Prostate gland (tissue), 2 donors: ENCODE measurements around the gene KEAP1.

Experiments used
- POLR2A ChIP-seq: fragments of 450-650 bp; IDR thresholded peaks from one replicate; pipeline ENCODE4 v1.6.1; 2016; ENCODE audit warnings: antibody characterized with exemption, mild to moderate bottlenecking
- POLR2AphosphoS5 ChIP-seq: sonication (generic); formaldehyde crosslinking; IDR thresholded peaks from one replicate; pipeline ENCODE4 v1.6.1; 2017; ENCODE audit warnings: antibody characterized with exemption
- TF ChIP-seq, protein P1 (sequence below), 4 experiments: fragments of 200-600 bp in 2 of 4; fragments of 450-650 bp in 2 of 4; sonication (generic) in 2 of 4; IDR thresholded peaks; 1 replicate in 3 of 4; 2 replicates in 1 of 4; pipeline ENCODE4 v1.5.1; 2016 to 2019; ENCODE audit warnings: antibody characterized with exemption in 4 of 4, mild to moderate bottlenecking in 2 of 4, moderate library complexity in 2 of 4

GRCh38 chr19:10500247-10500592 lies 2.9 kb downstream of the KEAP1 start:
- TF ChIP-seq, protein P1, sequence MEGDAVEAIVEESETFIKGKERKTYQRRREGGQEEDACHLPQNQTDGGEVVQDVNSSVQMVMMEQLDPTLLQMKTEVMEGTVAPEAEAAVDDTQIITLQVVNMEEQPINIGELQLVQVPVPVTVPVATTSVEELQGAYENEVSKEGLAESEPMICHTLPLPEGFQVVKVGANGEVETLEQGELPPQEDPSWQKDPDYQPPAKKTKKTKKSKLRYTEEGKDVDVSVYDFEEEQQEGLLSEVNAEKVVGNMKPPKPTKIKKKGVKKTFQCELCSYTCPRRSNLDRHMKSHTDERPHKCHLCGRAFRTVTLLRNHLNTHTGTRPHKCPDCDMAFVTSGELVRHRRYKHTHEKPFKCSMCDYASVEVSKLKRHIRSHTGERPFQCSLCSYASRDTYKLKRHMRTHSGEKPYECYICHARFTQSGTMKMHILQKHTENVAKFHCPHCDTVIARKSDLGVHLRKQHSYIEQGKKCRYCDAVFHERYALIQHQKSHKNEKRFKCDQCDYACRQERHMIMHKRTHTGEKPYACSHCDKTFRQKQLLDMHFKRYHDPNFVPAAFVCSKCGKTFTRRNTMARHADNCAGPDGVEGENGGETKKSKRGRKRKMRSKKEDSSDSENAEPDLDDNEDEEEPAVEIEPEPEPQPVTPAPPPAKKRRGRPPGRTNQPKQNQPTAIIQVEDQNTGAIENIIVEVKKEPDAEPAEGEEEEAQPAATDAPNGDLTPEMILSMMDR (IDR thresholded peaks at IDR 0.05) = no peak
- TF ChIP-seq POLR2A = no peak
- no peak for TF ChIP-seq POLR2AphosphoS5
